ENCODE data around the gene ANKRD65. TPM values are rescaled to one million over a fixed set of nuclear protein-coding genes. Genes with fewer than 3 reads are reported as not detected.
A peak's percentile ranks its signal among the peaks of the same experiment; 100 is the strongest.
"Not testable (repeated sequence)": the region's sequence is repeated elsewhere in the genome, so short reads cannot be mapped to it uniquely, and the experiment has no call there.

Gene ANKRD65
- total RNA-seq, 1 donor from 2014 or later: 4.0 TPM

GRCh38 chr1:1430114-1430982 is 9.3 kb upstream of the ANKRD65 start:
- DNase-seq (ENCODE audit: low read depth): no peak
- peak; percentile 3 for TF ChIP-seq CTCF (conservative IDR thresholded peaks at IDR 0.05; ENCODE audit: low read depth, low read length)
- no peak overlapping the region for H3K4me3 ChIP-seq (ENCODE audit: low read depth, low read length)

- H3K4me3 ChIP-seq (ENCODE audit: low read depth, low read length): no peak overlapping the region
- no peak for TF ChIP-seq CTCF (conservative IDR thresholded peaks at IDR 0.05; ENCODE audit: low read depth, low read length)
- no peak for DNase-seq (ENCODE audit: low read depth)
Observed at GRCh38 chr1:1429671-1430073, 8.6 kb upstream of the ANKRD65 start.

GRCh38 chr1:1428967-1429366 is 7.9 kb upstream of the ANKRD65 start:
- not testable (repeated sequence) for DNase-seq (ENCODE audit: low read depth); H3K4me3 ChIP-seq (ENCODE audit: low read depth, low read length)

- no peak for TF ChIP-seq CTCF (conservative IDR thresholded peaks at IDR 0.05; ENCODE audit: low read depth, low read length)
- H3K4me3 ChIP-seq (ENCODE audit: low read depth, low read length): no peak overlapping the region
- no peak for DNase-seq (ENCODE audit: low read depth)
Observed at GRCh38 chr1:1428174-1428573, 7.1 kb upstream of the ANKRD65 start.

GRCh38 chr1:1427820-1428148 is 6.7 kb upstream of the ANKRD65 start:
- DNase-seq (ENCODE audit: low read depth): no peak
- TF ChIP-seq CTCF (conservative IDR thresholded peaks at IDR 0.05; ENCODE audit: low read depth, low read length): no peak
- H3K4me3 ChIP-seq (ENCODE audit: low read depth, low read length): no peak overlapping the region

- no peak for DNase-seq (ENCODE audit: low read depth)
- no peak for TF ChIP-seq CTCF (conservative IDR thresholded peaks at IDR 0.05; ENCODE audit: low read depth, low read length)
- H3K4me3 ChIP-seq (ENCODE audit: low read depth, low read length): no peak overlapping the region
Observed at GRCh38 chr1:1427106-1427819, 6.2 kb upstream of the ANKRD65 start.

- no peak for TF ChIP-seq CTCF (conservative IDR thresholded peaks at IDR 0.05; ENCODE audit: low read depth, low read length)
- no peak overlapping the region for H3K4me3 ChIP-seq (ENCODE audit: low read depth, low read length)
- DNase-seq (ENCODE audit: low read depth): no peak
Observed at GRCh38 chr1:1426496-1427105, 5.5 kb upstream of the ANKRD65 start.

Measured in epithelial cell of proximal tubule (primary cell).